GM21529 (cell line): ENCODE measurements around the gene POR.

Experiments used
- ATAC-seq: cut with Tn5 transposase; IDR thresholded peaks from one replicate; pipeline ENCODE4 v1.9.1; 2021; ENCODE audit not compliant: unreplicated experiment

Gene POR

GRCh38 chr7:75915416-75916156 is 631 bp downstream of the POR start:
- ATAC-seq, result peak; percentile 30

GRCh38 chr7:75916259-75916658 is 1.3 kb downstream of the POR start:
- no peak for ATAC-seq

- ATAC-seq, result no peak
These were observed 2.0 kb downstream of the POR start for GRCh38 chr7:75916685-75917634.

- no peak for ATAC-seq
These were observed 5.6 kb downstream of the POR start for GRCh38 chr7:75920431-75921161.

GRCh38 chr7:75921479-75921878 is 6.5 kb downstream of the POR start:
- no peak for ATAC-seq

GRCh38 chr7:75922966-75923603 is 8.1 kb downstream of the POR start:
- no peak for ATAC-seq

- ATAC-seq, result no peak
These were observed 9.3 kb downstream of the POR start for GRCh38 chr7:75924256-75924655.

- ATAC-seq, result no peak
These were observed 9.9 kb downstream of the POR start for GRCh38 chr7:75924889-75925288.

GRCh38 chr7:75925717-75926435 is 10.9 kb downstream of the POR start:
- no peak for ATAC-seq

GRCh38 chr7:75928568-75928914 is 13.6 kb downstream of the POR start:
- peak; percentile 72 for ATAC-seq

GRCh38 chr7:75931680-75932079 is 16.7 kb downstream of the POR start:
- no peak for ATAC-seq

GRCh38 chr7:75937958-75938786 is 23.2 kb downstream of the POR start:
- ATAC-seq, result no peak

- no peak for ATAC-seq
These were observed 24.0 kb downstream of the POR start for GRCh38 chr7:75938921-75939320.

GRCh38 chr7:75943864-75944263 is 28.9 kb downstream of the POR start:
- ATAC-seq, result no peak

- ATAC-seq, result no peak
These were observed 29.6 kb downstream of the POR start for GRCh38 chr7:75944507-75944906.

GRCh38 chr7:75945297-75946168 is 30.6 kb downstream of the POR start:
- no peak for ATAC-seq

- no peak for ATAC-seq
These were observed 31.4 kb downstream of the POR start for GRCh38 chr7:75946207-75946855.

GRCh38 chr7:75948179-75948578 is 33.2 kb downstream of the POR start:
- ATAC-seq, result no peak
